Placental epithelial cell (primary cell): ENCODE results near the gene ASAP3. TPM values are rescaled to one million over a fixed set of nuclear protein-coding genes. Genes with fewer than 3 reads are reported as not detected.

Source experiments
- total RNA-seq: library from RNA; depleted of rRNA; stranded (reverse); fragments of >200 nt; gene quantifications from 2 replicates; pipeline ENCODE4 v1.2.3, GENCODE V29; 2012

The ASAP3 gene
- 381 and 414 TPM in 2 replicates for total RNA-seq

GRCh38 chr1:23483321-23484252, at the start of gene ASAP3:
Gene ASAP3 (minus strand): TSS chr1:23484179. CDS start chr1:23484133, 46 bp downstream.

GRCh38 chr1:23530747-23531561, 47.0 kb upstream of the ASAP3 start, which contains the start of gene E2F2:
Gene E2F2 (minus strand): TSS chr1:23531233. CDS start chr1:23530793, 440 bp downstream.

GRCh38 chr1:23424293-23425192, 59.4 kb downstream of the ASAP3 start, which contains the start of gene TCEA3:
Gene TCEA3 (minus strand): TSS chr1:23424748. CDS start chr1:23424633, 115 bp downstream.

Other genes starting within 250 kb of the ASAP3 start
- gene HNRNPR, start 139.9 kb downstream of the ASAP3 start, total RNA-seq: 56.9 and 84.0 TPM in 2 replicates
- 40.1 and 62.8 TPM in 2 replicates for gene ZNF436, start 114.3 kb downstream of the ASAP3 start, total RNA-seq
- gene TCEA3, start 59.4 kb downstream of the ASAP3 start, total RNA-seq: 18.2 and 38.9 TPM in 2 replicates
- gene E2F2, start 47.1 kb upstream of the ASAP3 start, total RNA-seq: 0.54 and 1.6 TPM in 2 replicates
- 12.6 and 23.9 TPM in 2 replicates for gene ID3, start 75.3 kb upstream of the ASAP3 start, total RNA-seq
- 447 and 618 TPM in 2 replicates for gene RPL11, start 207.6 kb upstream of the ASAP3 start, total RNA-seq